Skeletal muscle cell (primary cell): ENCODE data around the gene CLSTN2.

Experiments
- DNase-seq: peaks from one replicate; pipeline ENCODE4 v3.0.0-alpha.2; 2010; ENCODE audit warnings: low read depth
- H3K4me3 ChIP-seq: 2 replicates; pipeline ENCODE4 v1.5.1; 2011; ENCODE audit warnings: low read depth, mild to moderate bottlenecking, control low read depth, low read length, moderate library complexity

The CLSTN2 gene

GRCh38 chr3:139935016-139935865 lies at the start of gene CLSTN2:
CLSTN2 (plus strand) TSS chr3:139935185.
- no peak for DNase-seq
- peak within 1 kb of the TSS; percentile 50 for H3K4me3 ChIP-seq

- DNase-seq: no peak
- H3K4me3 ChIP-seq: no peak overlapping the region
Observed at GRCh38 chr3:139887431-139887830, 47.6 kb upstream of the CLSTN2 start.

DNA sequence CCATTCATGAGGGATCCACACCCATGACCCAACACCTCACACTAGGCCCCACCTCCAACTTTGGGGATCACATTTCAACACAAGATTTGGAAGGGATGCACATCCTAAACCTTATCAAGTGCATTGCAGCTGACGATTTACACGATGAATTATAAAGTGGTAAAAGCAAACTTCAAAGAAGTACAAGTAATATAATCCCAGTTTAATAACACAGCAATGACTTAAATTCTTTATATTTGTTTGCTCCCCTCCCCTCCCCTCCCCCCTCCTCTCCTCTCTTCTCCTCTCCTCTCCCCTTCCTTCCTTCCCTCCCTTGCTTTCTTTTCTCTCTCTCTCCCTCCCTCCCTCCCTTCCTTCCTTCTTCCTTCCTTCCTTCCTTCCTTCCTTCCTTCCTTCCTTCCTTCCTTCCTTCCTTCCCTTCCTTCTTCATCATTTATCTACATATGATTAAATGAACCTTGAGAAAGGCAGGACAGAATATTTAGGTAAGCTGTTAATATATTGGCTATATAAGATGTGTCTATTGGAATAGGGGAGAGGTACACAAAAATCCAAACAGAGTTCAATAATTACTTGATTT lies 46.3 kb upstream of the CLSTN2 start:
- DNase-seq: no peak
- H3K4me3 ChIP-seq: no peak overlapping the region

GRCh38 chr3:139893267-139893962 lies 41.6 kb upstream of the CLSTN2 start:
- no peak overlapping the region for H3K4me3 ChIP-seq
- DNase-seq: no peak

GRCh38 chr3:139893963-139894642 lies 40.9 kb upstream of the CLSTN2 start:
- no peak overlapping the region for H3K4me3 ChIP-seq
- no peak for DNase-seq

DNA sequence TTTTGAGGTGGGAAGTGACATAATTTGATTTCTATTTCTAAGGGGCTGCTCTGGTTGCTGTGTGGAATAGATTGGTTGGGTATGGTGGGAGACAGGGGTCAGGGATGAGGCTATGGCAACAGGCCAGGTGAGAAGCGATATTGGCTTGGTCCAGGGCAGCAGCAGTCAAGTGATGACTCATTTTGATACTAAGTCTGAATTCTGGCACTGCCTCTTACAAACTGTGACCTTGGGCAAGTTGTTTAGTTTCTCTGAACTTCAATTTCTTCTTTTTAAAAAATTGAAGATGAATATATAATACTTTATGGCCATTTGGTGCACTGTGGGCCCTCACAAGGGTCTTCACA lies 40.4 kb upstream of the CLSTN2 start:
- no peak for DNase-seq
- no peak overlapping the region for H3K4me3 ChIP-seq

DNA sequence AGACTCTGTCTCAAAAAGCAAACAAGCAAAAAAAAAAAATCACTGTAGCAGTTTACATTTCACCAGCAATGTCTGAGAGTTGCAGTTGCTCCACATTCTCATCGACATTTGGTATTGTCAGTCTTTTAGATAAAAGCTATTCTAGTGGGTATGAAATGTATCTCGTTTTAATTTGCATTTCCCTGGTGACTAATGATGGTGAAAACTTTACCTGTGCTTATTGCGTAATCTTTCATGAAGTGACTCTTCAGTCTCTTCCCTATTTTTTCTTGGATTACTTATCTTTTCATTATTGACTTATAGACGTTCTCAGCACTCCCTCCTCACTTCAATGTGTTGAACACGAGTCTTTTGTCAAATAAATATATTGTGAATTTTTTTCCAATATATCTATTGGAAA lies 37.2 kb upstream of the CLSTN2 start:
- no peak overlapping the region for H3K4me3 ChIP-seq
- no peak for DNase-seq

DNA sequence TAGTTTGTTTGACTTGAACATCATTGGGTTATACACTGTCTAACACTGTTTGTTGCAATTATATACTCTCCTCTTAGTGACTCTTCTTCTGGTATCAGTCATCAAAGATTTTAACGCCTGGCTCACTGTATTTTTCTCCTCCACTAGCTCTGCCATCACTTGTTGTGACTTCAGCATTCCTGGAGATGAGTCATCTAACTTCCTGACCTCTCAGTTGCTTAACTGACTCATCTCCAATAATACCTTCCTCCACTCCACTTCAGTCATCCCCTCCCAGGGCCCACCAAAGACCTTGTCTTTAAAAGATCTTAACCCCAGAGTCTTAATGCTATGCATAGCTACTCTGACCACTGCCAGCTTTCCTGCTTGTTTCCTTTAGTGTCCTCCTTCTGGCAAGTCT lies 28.6 kb upstream of the CLSTN2 start:
- DNase-seq: peak; percentile 17

GRCh38 chr3:139909811-139910210 lies 25.2 kb upstream of the CLSTN2 start:
- no peak for DNase-seq
- no peak overlapping the region for H3K4me3 ChIP-seq

More for the DNA sequence above, 28.6 kb upstream of the CLSTN2 start:
- no peak overlapping the region for H3K4me3 ChIP-seq

- no peak for DNase-seq
Observed at GRCh38 chr3:139916271-139916670, 18.7 kb upstream of the CLSTN2 start.

GRCh38 chr3:139917226-139917785 lies 17.7 kb upstream of the CLSTN2 start:
- no peak overlapping the region for H3K4me3 ChIP-seq
- DNase-seq: no peak

More at GRCh38 chr3:139916271-139916670, 18.7 kb upstream of the CLSTN2 start:
- no peak overlapping the region for H3K4me3 ChIP-seq

- DNase-seq: no peak
- H3K4me3 ChIP-seq: no peak overlapping the region
Observed at GRCh38 chr3:139928708-139929505, 6.1 kb upstream of the CLSTN2 start.

GRCh38 chr3:139930211-139930610 lies 4.8 kb upstream of the CLSTN2 start:
- DNase-seq: no peak
- no peak overlapping the region for H3K4me3 ChIP-seq

DNA sequence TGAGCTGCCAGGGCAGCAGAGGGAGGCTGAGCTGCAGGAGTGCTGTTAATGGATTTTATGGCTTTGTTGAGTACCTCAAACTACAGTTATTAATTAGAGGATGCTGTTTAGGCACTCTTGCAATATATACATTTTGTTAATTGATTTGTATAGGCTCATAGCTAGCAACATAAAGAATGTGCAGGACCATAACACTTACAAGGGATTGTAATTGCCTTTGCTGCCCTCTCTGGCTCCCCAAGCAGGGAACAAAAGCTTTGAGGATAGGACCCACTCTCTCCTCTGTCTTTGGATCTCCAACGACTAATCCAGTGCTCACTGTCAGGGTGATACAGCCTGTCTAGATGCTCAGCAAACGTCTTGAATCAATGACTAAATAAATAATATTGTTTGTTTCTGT lies 1.2 kb upstream of the CLSTN2 start:
- no peak overlapping the region for H3K4me3 ChIP-seq
- DNase-seq: no peak

DNA sequence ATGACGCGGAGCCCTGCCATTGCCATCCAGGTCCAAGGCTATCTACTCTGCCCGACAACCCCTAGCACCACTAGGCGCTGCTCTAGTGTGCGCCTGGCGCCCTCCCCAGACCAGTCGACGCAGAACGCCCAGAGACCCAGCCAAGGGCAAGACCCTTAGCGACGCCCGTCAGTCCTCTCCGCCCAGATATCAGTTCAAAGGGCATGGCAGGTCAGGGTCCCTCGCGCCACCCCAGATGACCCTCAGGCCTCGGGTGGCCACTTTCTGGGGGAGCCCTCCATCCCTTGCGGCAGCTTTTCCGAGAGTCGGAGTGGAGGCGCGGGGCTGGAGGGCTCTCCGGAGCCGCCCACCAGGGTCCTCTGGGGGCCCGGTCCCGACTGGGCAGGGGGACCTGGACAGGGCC lies 371 bp upstream of the CLSTN2 start:
- H3K4me3 ChIP-seq: peak overlapping the region; percentile 50
- DNase-seq: no peak

- H3K4me3 ChIP-seq: peak overlapping the region; percentile 50
- no peak for DNase-seq
Observed at GRCh38 chr3:139935866-139936817, 1.2 kb downstream of the CLSTN2 start.

DNA sequence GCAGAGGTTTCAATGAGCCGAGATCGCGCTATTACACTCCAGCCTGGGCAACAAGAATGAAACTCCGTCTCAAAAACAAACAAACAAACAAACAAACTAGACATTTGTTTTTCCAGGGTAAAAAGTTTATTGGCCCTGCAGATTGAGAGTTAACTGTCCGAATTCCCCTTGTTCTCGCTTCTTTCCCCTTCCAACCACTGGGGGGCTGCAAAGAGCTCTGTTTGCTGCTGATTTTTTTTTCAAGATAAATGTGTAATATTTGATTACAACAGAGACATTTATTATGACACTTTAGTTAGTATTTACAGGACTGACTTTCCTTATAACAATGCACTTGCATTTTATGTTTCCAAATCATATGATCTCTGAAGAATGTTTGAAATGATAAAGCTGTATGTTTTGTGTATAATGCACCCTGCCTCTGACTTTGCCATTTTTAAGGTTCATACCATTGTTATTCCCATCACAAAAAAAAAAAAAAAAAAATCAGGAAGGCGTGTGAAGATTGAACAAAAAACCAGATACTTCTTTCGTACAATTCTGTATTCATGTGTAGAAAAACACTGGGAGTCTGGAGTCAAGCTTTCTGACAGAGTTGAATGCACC lies 2.8 kb downstream of the CLSTN2 start:
- no peak for DNase-seq
- no peak overlapping the region for H3K4me3 ChIP-seq
